Endothelial cell of umbilical vein (primary cell): Measurements from ENCODE around the gene SLC20A1. TPM values are rescaled to one million over a fixed set of nuclear protein-coding genes. Genes with fewer than 3 reads are reported as not detected.

Source experiments
- BruUV-seq: library from RNA; stranded (reverse); fragments of 400-500 nt; replicated peaks from 2 replicates; lab custom pipeline; 2021; lab: Mats Ljungman, UMichigan
- CTCF ChIA-PET: fragments of 300-600, 350-600 bp; sonication (Branson Sonifier 250); formaldehyde crosslinking; loops from one replicate; lab custom pipeline; 2021; ENCODE audit warnings: antibody characterized with exemption, inconsistent platforms; lab: Charles Lee
- POLR2A ChIA-PET: fragments of 300-600, 350-600 bp; sonication (Branson Sonifier 250); formaldehyde crosslinking; loops from one replicate; lab custom pipeline; 2021; ENCODE audit warnings: antibody characterized with exemption, inconsistent platforms; lab: Charles Lee
- DNase-seq: peaks from one replicate; pipeline ENCODE4 v3.0.0-alpha.2; 2011; ENCODE audit warnings: low read depth, low spot score
- FAIRE-seq: peaks from 2 replicates; lab custom pipeline; 2011; peaks lifted over from hg19 to GRCh38; lab: Jason Lieb, UNC
- H2AFZ ChIP-seq: 2 replicates; pipeline ENCODE4 v1.6.0; 2012; ENCODE audit warnings: low read depth, low read length, control low read depth, inconsistent platforms
- H3K27ac ChIP-seq: 2 replicates; pipeline ENCODE4 v1.5.1; 2011; ENCODE audit warnings: low read depth, mild to moderate bottlenecking, control low read depth, low read length, moderate library complexity; ENCODE audit not compliant: insufficient read depth
- H3K27me3 ChIP-seq, 2 experiments: 2 replicates each; pipeline versions ENCODE4 v1.6.0 to v1.6.1; 2011; ENCODE audit warnings: low read length in 2 of 2, mixed read lengths in 1 of 2; ENCODE audit not compliant: control insufficient read depth in 2 of 2, insufficient read depth in 2 of 2
- H3K36me3 ChIP-seq, 2 experiments: 2 replicates in 1 of 2; 3 replicates in 1 of 2; pipeline ENCODE4 v1.5.1; 2011; ENCODE audit warnings: low read length in 2 of 2, mild to moderate bottlenecking in 1 of 2, moderate library complexity in 1 of 2; ENCODE audit not compliant: control insufficient read depth in 2 of 2, insufficient read depth in 2 of 2; ENCODE audit errors: extremely low read depth in 1 of 2
- H3K4me1 ChIP-seq: 3 replicates; pipeline ENCODE4 v1.5.1; 2011; ENCODE audit warnings: mild to moderate bottlenecking, low read length; ENCODE audit not compliant: control insufficient read depth, insufficient read depth; ENCODE audit errors: extremely low read depth
- H3K4me2 ChIP-seq: 2 replicates; pipeline ENCODE4 v1.6.1; 2011; ENCODE audit warnings: low read length, control low read depth, mixed read lengths; ENCODE audit not compliant: insufficient read depth
- H3K4me3 ChIP-seq, 3 experiments: fragments of 200-600 bp in 1 of 3; sonication (generic), shearing (Covaris generic) in 1 of 3; replicated peaks in 1 of 3; 2 replicates each; pipeline ENCODE4 v1.5.1; 2011 to 2016; ENCODE audit warnings: control low read depth in 3 of 3, low read length in 3 of 3, mild to moderate bottlenecking in 2 of 3, inconsistent platforms in 1 of 3, low read depth in 1 of 3, moderate library complexity in 1 of 3; ENCODE audit not compliant: insufficient read depth in 1 of 3
- H3K79me2 ChIP-seq: 2 replicates; pipeline ENCODE4 v1.6.0; 2012; ENCODE audit warnings: low read length, inconsistent platforms; ENCODE audit not compliant: control insufficient read depth, insufficient read depth
- H3K9ac ChIP-seq: replicated peaks from 2 replicates; pipeline ENCODE3; 2011; ENCODE audit warnings: low read length, control low read depth; ENCODE audit not compliant: insufficient read depth; ENCODE audit errors: extremely low read depth
- H3K9me1 ChIP-seq: replicated peaks from 3 replicates; pipeline ENCODE4 v1.6.0; 2011; ENCODE audit warnings: mild to moderate bottlenecking, low read length; ENCODE audit not compliant: control insufficient read depth, insufficient read depth; ENCODE audit errors: extremely low read depth
- H3K9me3 ChIP-seq: replicated peaks from 2 replicates; pipeline ENCODE4 v1.5.1; 2012; ENCODE audit warnings: low read length, inconsistent platforms; ENCODE audit not compliant: control insufficient read depth, insufficient read depth
- H4K20me1 ChIP-seq: replicated peaks from 2 replicates; pipeline ENCODE3; 2011; ENCODE audit warnings: mild to moderate bottlenecking, low read length; ENCODE audit not compliant: control insufficient read depth, insufficient read depth; ENCODE audit errors: extremely low read depth
- CTCF ChIP-seq, 2 donors: IDR thresholded peaks; 1 replicate in 1 of 2; 2 replicates in 1 of 2; pipeline ENCODE4 v1.5.1; 2011; ENCODE audit warnings: low read length in 2 of 2, mild to moderate bottlenecking in 2 of 2, moderate library complexity in 2 of 2, control low read depth in 1 of 2, inconsistent platforms in 1 of 2, low read depth in 1 of 2; ENCODE audit not compliant: insufficient read depth in 1 of 2; ENCODE audit errors: extremely low read depth in 1 of 2
- EZH2 ChIP-seq: IDR thresholded peaks from 2 replicates; pipeline ENCODE4 v1.6.1; 2012; ENCODE audit warnings: borderline replicate concordance, low read depth, mild to moderate bottlenecking, moderate library complexity, low read length, inconsistent platforms; ENCODE audit not compliant: severe bottlenecking
- FOS ChIP-seq: IDR thresholded peaks from 2 replicates; pipeline ENCODE4 v1.6.1; 2011; ENCODE audit warnings: mild to moderate bottlenecking, low read length, moderate library complexity, borderline replicate concordance; ENCODE audit not compliant: insufficient read depth
- GATA2 ChIP-seq: IDR thresholded peaks from 2 replicates; pipeline ENCODE4 v1.7.0; 2011; ENCODE audit warnings: low read depth, mild to moderate bottlenecking, moderate library complexity, mixed read lengths, low read length; ENCODE audit not compliant: insufficient read length, insufficient read depth
- JUN ChIP-seq: IDR thresholded peaks from 2 replicates; pipeline ENCODE4 v1.6.1; 2011; ENCODE audit warnings: borderline replicate concordance, low read depth; ENCODE audit not compliant: insufficient read length, insufficient read depth
- MAX ChIP-seq: IDR thresholded peaks from 2 replicates; pipeline ENCODE4 v1.6.1; 2011; ENCODE audit not compliant: insufficient read depth, insufficient read length
- MYC ChIP-seq: IDR thresholded peaks from one replicate; pipeline ENCODE4 v1.6.1; 2011; ENCODE audit warnings: mild to moderate bottlenecking, low read depth, low read length
- POLR2A ChIP-seq: IDR thresholded peaks from 2 replicates; pipeline ENCODE4 v1.6.1; 2012; ENCODE audit warnings: low read depth, mild to moderate bottlenecking, control low read depth, low read length
- POLR2AphosphoS5 ChIP-seq: IDR thresholded peaks from 2 replicates; pipeline ENCODE4 v1.6.1; 2012; ENCODE audit warnings: low read depth, mild to moderate bottlenecking, control low read depth, low read length, moderate library complexity; ENCODE audit not compliant: insufficient read depth
- dilution Hi-C: fragments of 300-500 bp; cut with MboI; formaldehyde crosslinking; loops from one replicate; pipeline ENCODE4 v1.15.0; 2019; ENCODE audit warnings: low sequenced_read_pairs; ENCODE audit not compliant: extremely low pct_ligation_motif_present
- intact Hi-C: fragments of 100-400 bp; cut with micrococcal nuclease; formaldehyde crosslinking; loops from one replicate; pipeline ENCODE4 v1.10.0; 2022
- polyA plus RNA-seq, 4 experiments: library from polyadenylated mRNA; depleted of rRNA in 3 of 4; stranded (reverse) in 3 of 4; unstranded in 1 of 4; fragments of >200 nt; gene quantifications; 2 replicates each; pipeline versions ENCODE4 v1.2.1 to v1.2.3, GENCODE V29; 2011 to 2012; ENCODE audit warnings: missing spikeins in 1 of 4
- total RNA-seq: library from RNA; stranded (reverse); gene quantifications from 2 replicates; pipeline ENCODE4 v1.2.3, GENCODE V29; 2021

SLC20A1 gene
- total and polyA plus RNA-seq, 2 donors (not counting 3 experiments of a cell fraction or from before 2014, with no cell fraction given): 52.7 to 149 TPM

DNA sequence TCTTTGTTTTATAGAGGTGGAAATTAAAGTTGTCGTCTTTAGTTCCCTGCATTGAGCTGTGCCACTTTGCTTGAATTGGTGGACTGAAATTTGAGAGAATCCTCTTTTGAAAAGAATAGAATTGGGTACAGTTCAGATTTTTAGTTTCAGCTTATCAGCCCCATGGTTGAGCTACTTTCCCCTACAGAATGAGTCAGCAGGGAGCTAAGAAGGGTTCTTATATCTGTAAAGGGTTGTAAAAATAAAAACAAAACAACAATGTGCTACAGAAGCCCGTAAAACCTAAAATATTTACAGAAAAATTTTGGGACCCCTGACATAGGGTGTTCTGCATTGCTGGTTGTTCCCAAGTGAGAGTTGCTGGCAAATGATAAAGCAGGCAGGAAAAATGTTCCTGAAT is 12.6 kb downstream of the SLC20A1 start:
- Histone ChIP-seq H3K4me2 (no peak overlapping the region), H3K9me3 (no peaks in the 10 kb centered on the region), H4K20me1 (no peaks in the 10 kb centered on the region), H3K79me2 (peaks cover 68% of the 10 kb centered on the region), H3K27ac (no peak overlapping the region), H3K9ac (no peak overlapping the region), H3K4me1 (peaks cover 17% of the 10 kb centered on the region), H2AFZ (no peak overlapping the region), H3K9me1 (no peaks in the 10 kb centered on the region), H3K4me3 (no peak overlapping the region), H3K27me3 (no peaks in the 10 kb centered on the region), H3K36me3 (peaks cover 28 to 57% of the 10 kb centered on the region in 2 experiments)
- ChIA-PET CTCF (interaction anchor here (0.6 to 3.7 kb wide), 8 partner anchors 11 to 69 kb away, joined by 3 to 25 read pairs (median 6); no protein-coding TSS in a partner anchor), POLR2A (no interaction called here)
- dilution Hi-C loops: no loop called here
- FAIRE-seq (no peak), DNase-seq (no peak)
- intact Hi-C loops: no loop called here
- TF ChIP-seq POLR2AphosphoS5: no peak
- no peak for TF ChIP-seq CTCF (IDR thresholded peaks at IDR 0.05; ENCODE audit: extremely low read depth in 1 of 2, insufficient read depth in 1 of 2, low read depth in 1 of 2, low read length in 2 of 2)
- TF ChIP-seq FOS: no peak
- TF ChIP-seq MYC: no peak
- TF ChIP-seq MAX: no peak
- TF ChIP-seq POLR2A: no peak
- no peak for TF ChIP-seq GATA2
- no peak for TF ChIP-seq EZH2
- no peak for TF ChIP-seq JUN
- no TSS peak for BruUV-seq
